HUES48 (cell line): ENCODE results near the gene ECI1.
"Not testable (repeated sequence)": the region's sequence is repeated elsewhere in the genome, so short reads cannot be mapped to it uniquely, and the experiment has no call there.

Source experiments
- H3K27ac ChIP-seq: one replicate; pipeline ENCODE4 v1.7.0; 2013; ENCODE audit warnings: low read depth, low read length, inconsistent platforms
- H3K27me3 ChIP-seq: 2 replicates; pipeline ENCODE4 v1.6.1; 2013; ENCODE audit warnings: mild to moderate bottlenecking, low read length; ENCODE audit not compliant: control insufficient read depth, insufficient read depth
- H3K36me3 ChIP-seq: 2 replicates; pipeline ENCODE4 v1.6.1; 2013; ENCODE audit warnings: low read length; ENCODE audit not compliant: control insufficient read depth, insufficient read depth
- H3K4me1 ChIP-seq: 2 replicates; pipeline ENCODE4 v1.6.1; 2013; ENCODE audit warnings: mild to moderate bottlenecking, low read length; ENCODE audit not compliant: control insufficient read depth, insufficient read depth
- H3K4me3 ChIP-seq: 2 replicates; pipeline ENCODE4 v1.5.1; 2013; ENCODE audit warnings: mild to moderate bottlenecking, low read depth, low read length
- H3K9ac ChIP-seq: 2 replicates; pipeline ENCODE4 v1.6.1; 2013; ENCODE audit warnings: mild to moderate bottlenecking, low read depth, low read length, moderate library complexity
- H3K9me3 ChIP-seq: 2 replicates; pipeline ENCODE4 v1.6.1; 2013; ENCODE audit warnings: low read length; ENCODE audit not compliant: control insufficient read depth, insufficient read depth

The ECI1 gene

DNA sequence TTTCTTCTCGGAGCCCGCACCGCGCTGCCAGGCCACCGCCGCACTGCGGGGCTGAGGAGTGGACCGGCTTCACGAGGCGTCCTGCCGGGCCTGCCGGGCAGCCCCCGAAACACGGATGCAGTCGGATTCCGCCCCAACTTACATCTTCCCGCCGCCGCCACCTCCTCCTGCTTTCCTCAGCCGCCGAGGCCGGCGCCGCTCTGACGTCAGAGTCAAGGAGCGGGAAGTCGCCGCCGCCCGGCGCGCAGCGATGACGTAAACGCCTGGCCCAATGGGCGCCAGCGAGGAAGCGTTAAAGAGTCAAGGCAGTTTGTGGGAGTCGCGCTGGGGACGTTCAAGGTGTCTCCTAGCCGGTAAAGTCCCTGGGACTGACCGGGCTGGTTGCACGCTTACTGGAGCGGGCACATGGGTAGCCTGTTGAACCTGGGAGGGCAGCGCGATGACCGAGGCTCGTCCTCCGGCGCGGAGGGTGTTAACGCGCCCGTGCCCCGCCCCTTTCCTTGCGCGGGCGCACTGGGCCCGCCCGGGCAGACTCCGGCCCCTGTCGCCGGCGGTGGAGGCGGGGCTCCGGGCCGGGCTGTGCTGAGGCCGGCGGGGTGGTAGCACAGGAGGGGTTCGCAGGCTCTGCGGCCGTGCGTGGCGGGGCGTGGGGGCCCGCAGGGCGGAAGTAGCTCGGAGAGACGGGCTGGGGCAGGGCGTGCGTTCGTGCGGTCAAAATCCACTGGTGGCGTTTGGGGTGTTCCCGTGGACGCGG lies 16.7 kb upstream of the ECI1 start, which contains the start of gene RNPS1:
Gene RNPS1, minus strand, starts transcription at position 214 of the 754 bp plus-strand sequence. CDS start 3,483 bp downstream, outside the sequence.
- peaks cover 26% of the 10 kb centered on the region for H3K36me3 ChIP-seq
- H3K4me3 ChIP-seq: peak within 1 kb of the TSS; percentile 99
- no peaks in the 10 kb centered on the region for H3K4me1 ChIP-seq
- H3K27me3 ChIP-seq: no peaks in the 10 kb centered on the region
- H3K9me3 ChIP-seq: no peaks in the 10 kb centered on the region
- peak within 1 kb of the TSS; percentile 99 for H3K27ac ChIP-seq
- H3K9ac ChIP-seq: peak within 1 kb of the TSS; percentile 99

DNA sequence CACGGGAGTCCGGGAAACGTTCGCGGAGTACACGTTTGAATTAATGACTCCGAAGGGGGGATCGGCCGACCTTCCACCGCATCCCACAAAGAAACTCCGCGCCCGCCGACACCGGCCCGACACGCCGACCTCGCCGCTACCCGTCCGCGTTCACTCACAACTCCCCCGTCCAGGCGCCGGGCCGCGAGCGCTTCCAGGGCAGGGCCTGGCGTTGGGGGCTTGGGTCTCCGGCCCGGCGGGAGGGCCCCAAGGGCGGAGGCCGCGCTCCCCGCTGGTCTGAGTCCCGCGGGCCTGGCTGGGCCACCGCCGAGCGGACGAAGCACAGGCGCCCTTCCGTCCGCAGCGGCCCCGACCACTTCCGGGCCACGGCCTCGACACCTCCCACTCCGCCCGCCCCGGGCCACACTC lies 16.1 kb upstream of the ECI1 start:
- H3K4me1 ChIP-seq, H3K9me3 ChIP-seq, H3K27me3 ChIP-seq: not testable (repeated sequence)
- Histone ChIP-seq H3K4me3 (peak overlapping the region; percentile 99), H3K9ac (peak overlapping the region; percentile 99), H3K36me3 (peaks cover 32% of the 10 kb centered on the region), H3K27ac (peak overlapping the region; percentile 99)

DNA sequence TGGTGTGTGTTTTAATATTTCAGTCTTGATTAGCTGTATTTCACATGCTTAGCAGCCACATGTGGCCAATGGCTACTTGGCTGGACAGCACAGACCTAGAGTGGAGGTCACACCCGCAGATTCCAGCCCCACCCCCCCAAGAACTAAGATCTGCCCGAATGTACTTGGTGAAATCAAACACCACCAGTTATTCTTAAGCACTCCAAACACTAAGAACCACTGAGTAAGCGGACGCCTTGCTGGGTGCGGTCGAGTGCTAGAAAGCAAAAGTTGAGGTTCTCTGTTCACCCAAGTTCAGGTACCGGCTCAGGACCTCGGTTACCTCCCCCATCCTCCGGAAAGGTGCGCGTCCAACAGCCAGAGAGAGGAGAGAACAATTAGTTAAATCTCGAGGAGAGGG lies 15.5 kb upstream of the ECI1 start:
- peak overlapping the region; percentile 99 for H3K9ac ChIP-seq
- peaks cover 38% of the 10 kb centered on the region for H3K36me3 ChIP-seq
- H3K9me3 ChIP-seq, H3K27ac ChIP-seq, H3K27me3 ChIP-seq, H3K4me1 ChIP-seq: not testable (repeated sequence)
- H3K4me3 ChIP-seq: peak overlapping the region; percentile 99

DNA sequence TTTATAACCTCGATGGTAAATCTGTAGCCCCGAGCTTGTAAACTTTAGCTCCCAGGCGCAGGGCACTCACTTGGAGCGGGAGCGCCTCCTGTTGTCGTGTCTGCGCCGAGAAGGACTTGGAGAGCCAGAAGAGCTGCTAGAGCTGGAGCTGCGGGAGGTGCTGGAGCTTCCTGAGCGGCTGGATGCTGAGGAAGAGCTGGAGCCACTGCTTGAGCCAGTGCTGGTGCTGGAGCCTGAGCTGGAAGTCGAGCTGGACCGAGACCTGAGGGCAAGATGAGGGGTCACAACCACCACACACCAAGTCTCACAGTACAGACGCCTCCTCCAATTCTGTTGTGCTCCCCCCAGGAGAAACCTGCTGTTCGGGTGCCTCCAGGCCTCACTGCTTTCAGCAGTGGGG lies 11.6 kb upstream of the ECI1 start:
- not testable (repeated sequence) for H3K27me3 ChIP-seq, H3K27ac ChIP-seq, H3K4me3 ChIP-seq, H3K9ac ChIP-seq, H3K4me1 ChIP-seq, H3K9me3 ChIP-seq
- peaks cover 75% of the 10 kb centered on the region for H3K36me3 ChIP-seq

DNA sequence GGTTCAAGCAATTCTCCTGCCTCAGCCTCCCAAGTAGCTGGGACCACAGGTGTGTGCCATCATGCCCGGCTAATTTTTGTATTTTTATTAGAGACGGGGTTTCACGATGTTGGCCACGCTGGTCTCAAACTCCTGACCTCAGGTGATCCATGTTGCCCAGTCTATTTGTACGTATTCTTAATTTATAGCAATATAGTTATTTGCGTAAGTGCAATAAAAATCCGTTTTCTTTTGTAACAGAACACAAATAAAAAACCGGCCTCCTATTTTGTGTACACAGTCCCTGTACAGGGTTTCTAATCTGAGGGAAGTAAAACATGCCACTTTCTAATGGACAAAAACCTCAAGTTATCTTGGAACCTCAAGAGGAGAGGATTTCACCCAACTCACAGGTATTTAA lies 8.9 kb upstream of the ECI1 start:
- no peaks in the 10 kb centered on the region for H3K9me3 ChIP-seq
- H3K36me3 ChIP-seq: peaks cover 97% of the 10 kb centered on the region
- no peak overlapping the region for H3K4me3 ChIP-seq
- no peaks in the 10 kb centered on the region for H3K4me1 ChIP-seq
- H3K27me3 ChIP-seq: no peaks in the 10 kb centered on the region
- no peak overlapping the region for H3K27ac ChIP-seq
- no peak overlapping the region for H3K9ac ChIP-seq

DNA sequence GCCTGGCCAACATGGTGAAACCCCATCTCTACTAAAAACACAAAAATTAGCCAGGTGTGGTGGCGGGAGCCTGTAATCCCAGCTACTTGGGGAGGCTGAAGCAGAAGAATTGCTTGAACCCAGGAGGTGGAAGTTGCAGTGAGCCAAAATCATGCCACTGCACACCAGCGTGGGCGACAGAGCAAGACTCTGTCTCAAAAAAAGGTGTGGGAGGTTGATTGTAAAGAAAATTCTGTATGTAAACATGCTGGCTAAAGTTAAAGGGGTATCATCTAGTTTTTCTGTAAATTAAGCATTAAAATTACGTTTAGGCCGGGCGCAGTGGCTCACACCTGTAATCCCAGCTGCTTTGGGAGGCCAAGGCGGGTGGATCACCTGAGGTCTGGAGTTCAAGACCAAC lies 7.1 kb upstream of the ECI1 start:
- peaks cover 94% of the 10 kb centered on the region for H3K36me3 ChIP-seq
- H3K27ac ChIP-seq, H3K4me3 ChIP-seq, H3K27me3 ChIP-seq, H3K4me1 ChIP-seq, H3K9me3 ChIP-seq, H3K9ac ChIP-seq: not testable (repeated sequence)

DNA sequence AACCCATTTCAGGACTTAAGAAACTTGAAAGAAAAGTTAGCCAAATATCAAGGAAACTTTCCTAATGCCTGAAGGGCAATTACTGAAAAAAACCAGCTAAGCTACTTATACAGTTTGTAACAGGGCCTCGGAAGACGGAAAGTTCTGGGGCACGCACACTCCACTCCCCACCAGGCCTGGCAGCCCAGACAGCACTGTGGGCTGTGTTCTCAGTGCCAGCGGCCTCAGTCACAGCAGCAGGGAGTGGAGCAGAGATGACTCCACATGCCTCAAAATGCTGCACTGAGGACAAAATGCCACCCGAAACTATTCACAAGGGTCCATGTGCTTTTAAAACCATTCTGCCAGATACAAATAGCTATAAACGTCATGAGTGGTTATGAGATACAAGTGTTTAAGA lies 6.3 kb upstream of the ECI1 start:
- H3K9ac ChIP-seq: no peak overlapping the region
- H3K9me3 ChIP-seq: no peaks in the 10 kb centered on the region
- H3K27ac ChIP-seq: no peak overlapping the region
- H3K4me1 ChIP-seq: no peaks in the 10 kb centered on the region
- no peak overlapping the region for H3K4me3 ChIP-seq
- H3K36me3 ChIP-seq: peaks cover 94% of the 10 kb centered on the region
- no peaks in the 10 kb centered on the region for H3K27me3 ChIP-seq

DNA sequence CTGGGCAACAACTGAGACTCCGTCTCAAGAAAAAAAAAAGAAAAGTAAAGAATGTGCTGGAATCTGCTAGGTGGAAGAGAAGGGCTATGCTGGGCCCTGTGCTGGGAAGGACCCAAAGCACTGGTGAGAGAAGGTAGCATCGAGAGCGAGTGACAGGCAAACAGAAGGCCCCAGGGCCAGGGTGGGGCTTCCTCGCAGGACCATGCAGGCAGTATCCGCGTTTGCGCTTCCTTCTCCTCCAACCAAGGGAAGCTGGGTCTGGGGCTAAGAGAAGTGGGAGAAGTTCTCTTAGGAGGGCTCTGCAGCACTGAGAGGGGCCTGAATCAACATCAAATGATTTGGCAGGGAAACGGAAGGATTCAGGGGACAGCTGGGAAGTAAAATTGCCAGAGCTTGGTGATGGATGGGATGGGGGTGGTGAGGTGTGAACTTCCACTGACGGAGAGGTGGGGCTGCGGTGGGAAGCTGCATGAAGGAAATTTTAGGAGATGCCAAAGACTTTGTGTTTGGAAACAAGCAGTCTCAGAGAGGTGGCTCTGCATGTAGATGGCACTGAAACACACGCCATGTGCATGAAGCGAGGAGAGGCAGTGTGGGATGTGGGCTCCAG lies 5.2 kb upstream of the ECI1 start:
- H3K4me1 ChIP-seq: 0 out of 2 replicates have a peak, but pooled peaks cover 6% of the 10 kb centered on the region
- no peak overlapping the region for H3K27ac ChIP-seq
- H3K36me3 ChIP-seq: peaks cover 92% of the 10 kb centered on the region
- no peaks in the 10 kb centered on the region for H3K9me3 ChIP-seq
- no peak overlapping the region for H3K4me3 ChIP-seq
- H3K9ac ChIP-seq: no peak overlapping the region
- no peaks in the 10 kb centered on the region for H3K27me3 ChIP-seq

DNA sequence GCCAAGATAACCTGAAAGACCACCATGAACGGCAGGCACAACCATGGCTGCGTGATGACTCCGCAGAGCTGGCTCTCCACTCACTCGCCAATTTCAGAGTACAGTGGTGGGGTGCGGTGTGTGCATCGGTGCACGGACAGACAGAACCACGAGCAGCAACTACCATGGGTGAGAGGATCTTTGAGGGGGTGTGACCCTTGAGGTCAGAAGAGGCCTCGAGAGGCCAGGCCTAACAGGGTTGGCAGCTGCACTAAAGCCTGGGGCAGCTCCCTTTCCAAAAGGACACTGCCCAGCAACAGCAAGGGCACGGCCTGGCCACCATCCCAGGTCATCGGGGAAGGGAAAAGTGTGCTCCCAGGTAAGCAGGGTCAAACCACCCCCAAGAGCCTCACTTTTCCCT lies 1.9 kb upstream of the ECI1 start:
- peaks cover 70% of the 10 kb centered on the region for H3K36me3 ChIP-seq
- no peak overlapping the region for H3K4me3 ChIP-seq
- H3K9ac ChIP-seq: no peak overlapping the region
- H3K9me3 ChIP-seq: no peaks in the 10 kb centered on the region
- peaks cover 6% of the 10 kb centered on the region; the same call in 1 of the 2 replicates for H3K4me1 ChIP-seq
- no peaks in the 10 kb centered on the region for H3K27me3 ChIP-seq
- H3K27ac ChIP-seq: peak overlapping the region; percentile 10

DNA sequence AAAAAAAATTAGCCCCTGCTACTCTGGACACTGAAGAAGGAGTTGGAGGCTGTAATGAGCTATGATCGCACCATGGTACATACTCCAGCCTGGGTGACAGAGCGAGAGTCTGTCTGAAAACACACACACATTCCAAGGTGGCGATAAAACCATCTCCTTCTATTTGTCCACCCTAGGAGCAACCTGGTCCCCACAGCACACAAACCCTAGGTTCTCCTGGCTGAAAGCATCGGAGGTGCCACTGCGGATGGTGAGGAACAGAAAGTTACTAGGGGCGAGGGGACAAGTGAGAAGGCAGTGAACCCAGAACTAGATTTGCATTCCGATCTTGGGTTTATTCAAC lies 1.4 kb upstream of the ECI1 start:
- H3K36me3 ChIP-seq: peaks cover 67% of the 10 kb centered on the region
- H3K27ac ChIP-seq: peak overlapping the region; percentile 40

DNA sequence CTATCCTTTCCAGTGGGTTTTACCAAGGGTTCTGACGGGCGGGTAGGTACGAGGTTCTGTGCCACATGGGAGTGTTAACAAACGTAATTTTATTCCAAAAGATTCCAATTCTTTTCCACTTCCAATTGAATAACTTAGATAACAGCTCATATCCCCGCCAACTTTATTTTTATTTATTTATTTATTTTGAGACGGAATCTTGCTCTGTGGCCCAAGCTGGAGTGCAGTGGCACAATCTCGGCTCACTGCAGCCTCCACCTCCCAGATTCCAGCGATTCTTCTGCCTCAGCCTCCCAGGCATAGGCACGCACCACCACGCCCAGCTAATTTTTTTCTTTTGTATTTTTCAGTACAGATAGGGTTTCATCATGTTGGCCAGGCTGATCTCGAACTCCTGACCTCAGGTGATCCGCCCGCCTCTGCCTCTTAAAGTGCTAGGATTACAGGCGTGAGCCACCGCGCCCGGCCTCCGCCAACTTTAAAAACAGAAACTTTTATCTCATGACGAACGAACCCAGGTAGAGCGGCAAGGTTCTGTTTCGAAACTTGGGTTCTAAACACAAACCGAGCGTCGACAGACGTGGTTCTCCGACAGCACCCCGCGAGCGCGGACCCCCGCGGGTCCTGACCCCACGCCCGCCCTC lies 613 bp downstream of the ECI1 start:
- Histone ChIP-seq H3K9me3 (no peaks in the 10 kb centered on the region), H3K4me1 (peaks cover 6% of the 10 kb centered on the region; the same call in 1 of the 2 replicates), H3K4me3 (peak overlapping the region; percentile 81), H3K27ac (peak overlapping the region; percentile 88), H3K36me3 (peaks cover 64% of the 10 kb centered on the region), H3K27me3 (no peaks in the 10 kb centered on the region), H3K9ac (peak overlapping the region; percentile 90)

More for the DNA sequence above, 1.4 kb upstream of the ECI1 start:
- Histone ChIP-seq H3K27me3 (no peaks in the 10 kb centered on the region), H3K9ac (no peak overlapping the region), H3K4me1 (peaks cover 6% of the 10 kb centered on the region; the same call in 1 of the 2 replicates), H3K4me3 (no peak overlapping the region), H3K9me3 (no peaks in the 10 kb centered on the region)
